LNCAP (cell line): ENCODE results near the gene RUFY3.

Experiments used
- CTCF ChIP-seq: fragments of 450-650 bp; IDR thresholded peaks from 2 replicates; pipeline ENCODE4 v1.5.1; 2017; ENCODE audit warnings: mild to moderate bottlenecking

Gene RUFY3

GRCh38 chr4:70687821-70688794 is 33.7 kb upstream of the RUFY3 start, which contains the start of gene UTP3:
Gene UTP3 (plus strand): TSS chr4:70688532. CDS start chr4:70688678, 146 bp downstream.
- peak; percentile 98 for TF ChIP-seq CTCF

GRCh38 chr4:70688795-70689231 is 33.0 kb upstream of the RUFY3 start:
- TF ChIP-seq CTCF = no peak

- no peak for TF ChIP-seq CTCF
Observed at GRCh38 chr4:70691661-70692060, 30.1 kb upstream of the RUFY3 start.

GRCh38 chr4:70700712-70701111 is 21.1 kb upstream of the RUFY3 start:
- no peak for TF ChIP-seq CTCF

GRCh38 chr4:70701271-70701670 is 20.5 kb upstream of the RUFY3 start:
- TF ChIP-seq CTCF = no peak

GRCh38 chr4:70703619-70704214 is 18.0 kb upstream of the RUFY3 start:
- TF ChIP-seq CTCF = no peak

- TF ChIP-seq CTCF = peak; percentile 9; the same call in 1 of the 2 replicates
Observed at GRCh38 chr4:70704215-70704930, 17.4 kb upstream of the RUFY3 start.
